OCI-LY1 (cell line): Measurements from ENCODE around the gene RNF168.

Experiments
- EZH2 ChIP-seq: fragments of 200-600 bp; sonication (generic), shearing (Covaris generic); IDR thresholded peaks from 2 replicates; pipeline ENCODE4 v1.8.0; 2017; ENCODE audit warnings: borderline replicate concordance, mixed run types, mild to moderate bottlenecking, antibody characterized with exemption, low read length, moderate library complexity, mixed read lengths
- TF ChIP-seq, protein P1 (sequence below): fragments of 200-600 bp; sonication (generic), shearing (Covaris generic); IDR thresholded peaks from 2 replicates; pipeline ENCODE4 v1.5.1; 2017; ENCODE audit warnings: mild to moderate bottlenecking, antibody characterized with exemption, low read length, moderate library complexity, mixed read lengths

DNA sequence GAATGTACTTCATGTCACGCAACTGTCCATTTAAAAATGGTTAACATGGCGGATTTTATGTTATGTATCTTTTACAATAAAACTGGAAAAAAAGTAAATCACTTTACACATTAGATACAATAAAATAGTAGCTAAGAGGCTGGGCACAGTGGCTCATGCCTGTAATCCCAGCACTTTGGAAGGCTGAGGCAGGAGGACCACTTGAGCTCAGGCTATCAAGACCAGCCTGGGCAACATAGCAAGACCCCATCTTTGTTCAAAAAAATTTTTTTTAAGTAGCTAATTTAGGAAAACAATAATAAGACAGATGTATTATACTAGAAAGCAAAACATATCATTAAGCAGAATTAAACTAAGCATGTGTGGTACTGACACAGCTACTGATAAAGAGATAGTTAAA, 11.5 kb downstream of the RNF168 start:
- TF ChIP-seq EZH2: no peak
- TF ChIP-seq, protein P1, sequence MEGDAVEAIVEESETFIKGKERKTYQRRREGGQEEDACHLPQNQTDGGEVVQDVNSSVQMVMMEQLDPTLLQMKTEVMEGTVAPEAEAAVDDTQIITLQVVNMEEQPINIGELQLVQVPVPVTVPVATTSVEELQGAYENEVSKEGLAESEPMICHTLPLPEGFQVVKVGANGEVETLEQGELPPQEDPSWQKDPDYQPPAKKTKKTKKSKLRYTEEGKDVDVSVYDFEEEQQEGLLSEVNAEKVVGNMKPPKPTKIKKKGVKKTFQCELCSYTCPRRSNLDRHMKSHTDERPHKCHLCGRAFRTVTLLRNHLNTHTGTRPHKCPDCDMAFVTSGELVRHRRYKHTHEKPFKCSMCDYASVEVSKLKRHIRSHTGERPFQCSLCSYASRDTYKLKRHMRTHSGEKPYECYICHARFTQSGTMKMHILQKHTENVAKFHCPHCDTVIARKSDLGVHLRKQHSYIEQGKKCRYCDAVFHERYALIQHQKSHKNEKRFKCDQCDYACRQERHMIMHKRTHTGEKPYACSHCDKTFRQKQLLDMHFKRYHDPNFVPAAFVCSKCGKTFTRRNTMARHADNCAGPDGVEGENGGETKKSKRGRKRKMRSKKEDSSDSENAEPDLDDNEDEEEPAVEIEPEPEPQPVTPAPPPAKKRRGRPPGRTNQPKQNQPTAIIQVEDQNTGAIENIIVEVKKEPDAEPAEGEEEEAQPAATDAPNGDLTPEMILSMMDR: no peak
